Caco-2 (cell line): Measurements from ENCODE around the gene SRRM2. TPM values are rescaled to one million over a fixed set of nuclear protein-coding genes. Genes with fewer than 3 reads are reported as not detected.

ENCODE experiments used
- BruUV-seq: library from RNA; stranded (reverse); fragments of 400-500 nt; replicated peaks from 2 replicates; lab custom pipeline; 2021; lab: Mats Ljungman, UMichigan
- CTCF ChIA-PET: fragments of 300-600 bp; sonication (Branson Sonifier 250); formaldehyde crosslinking; loops from one replicate; lab custom pipeline; 2022; ENCODE audit warnings: antibody characterized with exemption; lab: Charles Lee
- POLR2A ChIA-PET: fragments of 300-600 bp; sonication (Branson Sonifier 250); formaldehyde crosslinking; loops from one replicate; lab custom pipeline; 2022; ENCODE audit warnings: antibody characterized with exemption; lab: Charles Lee
- DNase-seq, 2 experiments: peaks; one replicate each; pipeline versions ENCODE4 v3.0.0 to v3.0.0-alpha.2; 2020 to 2022
- H3K27me3 ChIP-seq: replicated peaks from 2 replicates; pipeline ENCODE4 v1.6.0; 2011; ENCODE audit warnings: low read length; ENCODE audit not compliant: control insufficient read depth, insufficient read depth
- H3K36me3 ChIP-seq: 2 replicates; pipeline ENCODE4 v1.5.1; 2011; ENCODE audit warnings: low read length; ENCODE audit not compliant: control insufficient read depth, insufficient read depth
- H3K4me1 ChIP-seq: fragments of 250-450 bp; sonication (Bioruptor Pico); 2 replicates; pipeline ENCODE4 v1.5.1; 2020; ENCODE audit warnings: mild to moderate bottlenecking
- H3K4me3 ChIP-seq: 2 replicates; pipeline ENCODE4 v1.5.1; 2011; ENCODE audit warnings: low read depth, mild to moderate bottlenecking, control low read depth, low read length
- H3K9me3 ChIP-seq: fragments of 250-450 bp; sonication (Bioruptor Pico); 2 replicates; pipeline ENCODE4 v1.5.1; 2020; ENCODE audit warnings: mild to moderate bottlenecking, moderate library complexity
- H3K27ac Mint-ChIP-seq: one replicate; pipeline ENCODE4 v1.8.0; 2022; ENCODE audit warnings: mixed read lengths; ENCODE audit not compliant: unreplicated experiment
- H3K27me3 Mint-ChIP-seq: one replicate; pipeline ENCODE4 v1.8.0; 2022; ENCODE audit warnings: mixed read lengths; ENCODE audit not compliant: insufficient read depth, unreplicated experiment
- H3K36me3 Mint-ChIP-seq: one replicate; pipeline ENCODE4 v1.8.0; 2022; ENCODE audit warnings: mild to moderate bottlenecking, mixed read lengths; ENCODE audit not compliant: insufficient read depth, unreplicated experiment
- H3K4me1 Mint-ChIP-seq: one replicate; pipeline ENCODE4 v1.8.0; 2022; ENCODE audit warnings: low read depth, mixed read lengths; ENCODE audit not compliant: unreplicated experiment
- H3K4me3 Mint-ChIP-seq: one replicate; pipeline ENCODE4 v1.8.0; 2022; ENCODE audit warnings: mild to moderate bottlenecking, moderate library complexity, mixed read lengths; ENCODE audit not compliant: unreplicated experiment
- H3K9me3 Mint-ChIP-seq: one replicate; pipeline ENCODE4 v1.8.0; 2022; ENCODE audit warnings: mixed read lengths; ENCODE audit not compliant: unreplicated experiment
- intact Hi-C: fragments of 100-400 bp; cut with micrococcal nuclease; formaldehyde crosslinking; loops from one replicate; pipeline ENCODE4 v1.10.0; 2022; ENCODE audit not compliant: unreplicated experiment
- total RNA-seq: library from RNA; stranded (reverse); gene quantifications from 2 replicates; pipeline ENCODE4 v1.2.3, GENCODE V29; 2022
- TF ChIP-seq, protein P1 (sequence below), 2 experiments: fragments of 200-600 bp in 1 of 2; IDR thresholded peaks; 1 replicate in 1 of 2; 2 replicates in 1 of 2; pipeline versions ENCODE4 v1.5.1 to v1.8.0; 2011 to 2022; ENCODE audit warnings: antibody characterized with exemption in 1 of 2, control low read depth in 1 of 2, inconsistent platforms in 1 of 2, low read depth in 1 of 2, low read length in 1 of 2, mild to moderate bottlenecking in 1 of 2, moderate library complexity in 1 of 2; ENCODE audit not compliant: insufficient read depth in 1 of 2, severe bottlenecking in 1 of 2, unreplicated experiment in 1 of 2

The SRRM2 gene
- total RNA-seq, 1 experiment from 2014 or later = 332 TPM

- H3K27me3 ChIP-seq = no peaks in the 10 kb centered on the region
- H3K4me1 Mint-ChIP-seq = no peaks in the 10 kb centered on the region
These were observed 36.9 kb upstream of the SRRM2 start for GRCh38 chr16:2715519-2715918.

DNA sequence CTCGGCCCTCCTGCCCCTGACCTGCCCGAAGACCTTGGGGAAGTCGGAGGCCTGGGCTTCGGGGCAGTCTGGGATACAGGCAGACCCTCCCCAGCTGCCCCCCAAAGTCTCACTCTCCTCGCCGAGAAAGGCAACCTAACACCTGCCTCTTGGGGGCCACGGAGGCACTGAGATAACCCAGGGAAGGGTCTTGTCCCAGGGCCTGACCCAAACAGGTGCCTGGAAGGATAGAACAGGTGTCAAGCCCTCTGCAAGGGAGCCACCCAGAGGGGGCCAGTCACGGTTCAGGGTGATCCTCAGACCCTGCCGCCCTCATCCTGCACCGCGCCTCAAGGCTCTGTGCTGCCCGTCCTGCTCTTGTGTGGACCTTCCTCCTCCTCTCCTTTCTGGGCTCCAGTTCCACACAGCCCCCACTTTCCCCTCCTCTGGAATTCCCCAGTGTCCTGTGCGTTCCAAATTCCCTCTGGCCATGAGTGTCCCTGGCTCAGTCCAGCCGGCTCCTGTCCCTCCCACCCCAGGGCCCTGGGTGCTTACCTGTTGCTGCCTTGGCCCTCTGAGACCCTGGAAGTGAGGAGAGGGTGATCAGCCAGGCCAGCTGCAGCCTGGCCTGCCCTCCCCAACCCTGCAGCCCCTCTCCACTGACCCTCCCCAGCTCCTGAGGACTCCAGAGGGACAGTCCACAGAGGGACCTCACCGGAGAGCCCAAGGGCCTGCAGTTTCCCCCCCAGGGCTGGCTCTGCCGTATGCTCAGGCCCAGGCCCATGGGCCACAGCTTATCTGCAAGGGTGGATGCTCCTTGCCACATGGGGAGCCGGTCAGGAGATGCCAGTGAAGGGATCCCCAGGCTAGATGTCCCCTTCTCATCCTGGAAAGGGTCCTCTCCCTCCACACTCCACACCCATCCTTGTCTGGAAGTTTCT, 36.2 kb upstream of the SRRM2 start:
- H3K4me3 ChIP-seq = no peak overlapping the region
- Mint-ChIP-seq H3K27me3 (peaks cover 3% of the 10 kb centered on the region), H3K4me1 (no peaks in the 10 kb centered on the region), H3K4me3 (no peak overlapping the region), H3K9me3 (no peaks in the 10 kb centered on the region), H3K36me3 (peaks cover 11% of the 10 kb centered on the region), H3K27ac (no peak overlapping the region)
- H3K36me3 ChIP-seq = no peaks in the 10 kb centered on the region
- H3K9me3 ChIP-seq = no peaks in the 10 kb centered on the region
- no peak for DNase-seq
- ChIA-PET POLR2A (no interaction called here), CTCF (interaction anchor here (0.6 kb wide), 1 partner anchor 22 kb away, joined by 3 read pairs; no protein-coding TSS in a partner anchor)
- H3K27me3 ChIP-seq = no peaks in the 10 kb centered on the region
- intact Hi-C loops = no loop called here
- peaks cover 22% of the 10 kb centered on the region for H3K4me1 ChIP-seq
- TF ChIP-seq, protein P1, sequence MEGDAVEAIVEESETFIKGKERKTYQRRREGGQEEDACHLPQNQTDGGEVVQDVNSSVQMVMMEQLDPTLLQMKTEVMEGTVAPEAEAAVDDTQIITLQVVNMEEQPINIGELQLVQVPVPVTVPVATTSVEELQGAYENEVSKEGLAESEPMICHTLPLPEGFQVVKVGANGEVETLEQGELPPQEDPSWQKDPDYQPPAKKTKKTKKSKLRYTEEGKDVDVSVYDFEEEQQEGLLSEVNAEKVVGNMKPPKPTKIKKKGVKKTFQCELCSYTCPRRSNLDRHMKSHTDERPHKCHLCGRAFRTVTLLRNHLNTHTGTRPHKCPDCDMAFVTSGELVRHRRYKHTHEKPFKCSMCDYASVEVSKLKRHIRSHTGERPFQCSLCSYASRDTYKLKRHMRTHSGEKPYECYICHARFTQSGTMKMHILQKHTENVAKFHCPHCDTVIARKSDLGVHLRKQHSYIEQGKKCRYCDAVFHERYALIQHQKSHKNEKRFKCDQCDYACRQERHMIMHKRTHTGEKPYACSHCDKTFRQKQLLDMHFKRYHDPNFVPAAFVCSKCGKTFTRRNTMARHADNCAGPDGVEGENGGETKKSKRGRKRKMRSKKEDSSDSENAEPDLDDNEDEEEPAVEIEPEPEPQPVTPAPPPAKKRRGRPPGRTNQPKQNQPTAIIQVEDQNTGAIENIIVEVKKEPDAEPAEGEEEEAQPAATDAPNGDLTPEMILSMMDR (IDR thresholded peaks at IDR 0.05; ENCODE audit: insufficient read depth in 1 of 2, low read depth in 1 of 2, low read length in 1 of 2, severe bottlenecking in 1 of 2, unreplicated experiment in 1 of 2) = no peak
- BruUV-seq = no TSS peak

More at GRCh38 chr16:2715519-2715918, 36.9 kb upstream of the SRRM2 start:
- no peaks in the 10 kb centered on the region for H3K9me3 ChIP-seq
- Mint-ChIP-seq H3K4me3 (no peak overlapping the region), H3K27me3 (peaks cover 3% of the 10 kb centered on the region), H3K27ac (no peak overlapping the region), H3K36me3 (peaks cover 11% of the 10 kb centered on the region), H3K9me3 (no peaks in the 10 kb centered on the region)
- POLR2A ChIA-PET = no interaction called here
- TF ChIP-seq, protein P1 (IDR thresholded peaks at IDR 0.05; ENCODE audit: insufficient read depth in 1 of 2, low read depth in 1 of 2, low read length in 1 of 2, severe bottlenecking in 1 of 2, unreplicated experiment in 1 of 2) = no peak
- peak in 1 of 2 experiments; percentile 51 for DNase-seq
- H3K36me3 ChIP-seq = no peaks in the 10 kb centered on the region
- CTCF ChIA-PET = no interaction called here
- peaks cover 20% of the 10 kb centered on the region for H3K4me1 ChIP-seq
- H3K4me3 ChIP-seq = no peak overlapping the region
- BruUV-seq = no TSS peak
- intact Hi-C loops = no loop called here

DNA sequence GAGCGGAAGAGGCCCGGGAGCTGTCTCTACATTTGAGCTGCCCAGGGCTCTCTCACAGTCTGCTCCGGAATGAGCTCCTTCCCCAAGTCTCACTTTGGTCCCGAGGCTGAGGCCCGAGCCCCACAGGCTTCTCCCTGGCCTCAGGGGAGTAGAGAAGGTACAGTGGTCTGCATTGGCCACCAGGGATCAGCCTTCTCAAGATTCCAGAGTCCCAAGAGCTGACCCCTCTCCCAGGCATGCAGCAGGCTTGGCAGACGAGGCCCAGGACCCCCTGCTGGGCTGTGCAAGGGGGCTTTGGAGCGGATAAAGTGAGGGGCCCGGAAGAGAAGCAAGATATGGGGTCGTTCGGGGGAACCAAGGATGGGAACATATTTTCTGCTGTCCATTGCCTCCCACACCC, 35.5 kb upstream of the SRRM2 start:
- Mint-ChIP-seq H3K36me3 (peaks cover 6% of the 10 kb centered on the region), H3K27me3 (peaks cover 3% of the 10 kb centered on the region), H3K27ac (no peak overlapping the region), H3K9me3 (no peaks in the 10 kb centered on the region), H3K4me3 (no peak overlapping the region), H3K4me1 (no peaks in the 10 kb centered on the region)
- BruUV-seq = no TSS peak
- Histone ChIP-seq H3K36me3 (no peaks in the 10 kb centered on the region), H3K9me3 (no peaks in the 10 kb centered on the region), H3K27me3 (no peaks in the 10 kb centered on the region), H3K4me3 (no peak overlapping the region), H3K4me1 (peaks cover 25% of the 10 kb centered on the region)
- DNase-seq = no peak
- ChIA-PET POLR2A (no interaction called here), CTCF (no interaction called here)
- intact Hi-C loops = no loop called here
- TF ChIP-seq, protein P1 (IDR thresholded peaks at IDR 0.05; ENCODE audit: insufficient read depth in 1 of 2, low read depth in 1 of 2, low read length in 1 of 2, severe bottlenecking in 1 of 2, unreplicated experiment in 1 of 2) = no peak
